Progenitor cell of endocrine pancreas (in vitro differentiated cells): ENCODE measurements around the gene ZNF177. TPM values are rescaled to one million over a fixed set of nuclear protein-coding genes. Genes with fewer than 3 reads are reported as not detected.

ENCODE experiments used
- DNase-seq: peaks from one replicate; pipeline ENCODE4 v3.0.0; 2021; ENCODE audit warnings: low spot score; ENCODE audit not compliant: unreplicated experiment
- H3K27ac Mint-ChIP-seq: 2 replicates; pipeline ENCODE4 v1.8.0; 2021; ENCODE audit warnings: mild to moderate bottlenecking, moderate library complexity, mixed read lengths
- H3K27me3 Mint-ChIP-seq: 2 replicates; pipeline ENCODE4 v1.8.0; 2021; ENCODE audit warnings: mixed read lengths
- H3K36me3 Mint-ChIP-seq: 2 replicates; pipeline ENCODE4 v1.8.0; 2022; ENCODE audit warnings: mixed read lengths; ENCODE audit not compliant: insufficient read depth
- H3K4me1 Mint-ChIP-seq: 2 replicates; pipeline ENCODE4 v1.8.0; 2021; ENCODE audit warnings: low read depth, mixed read lengths
- H3K4me3 Mint-ChIP-seq: 2 replicates; pipeline ENCODE4 v1.8.0; 2021; ENCODE audit warnings: low read depth, mild to moderate bottlenecking, moderate library complexity, mixed read lengths
- H3K9me3 Mint-ChIP-seq: 2 replicates; pipeline ENCODE4 v1.8.0; 2021; ENCODE audit warnings: low read depth, mixed read lengths
- CTCF ChIP-seq: fragments of 200-600 bp; sonication (generic); IDR thresholded peaks from one replicate; pipeline ENCODE4 v1.5.0; 2021; ENCODE audit warnings: antibody characterized with exemption, mild to moderate bottlenecking; ENCODE audit not compliant: unreplicated experiment
- total RNA-seq: library from RNA; stranded (reverse); gene quantifications from 2 replicates; pipeline ENCODE4 v1.2.1, GENCODE V29; 2021

ZNF177 gene
- total RNA-seq, 1 donor from 2014 or later = 12.7 TPM

DNA sequence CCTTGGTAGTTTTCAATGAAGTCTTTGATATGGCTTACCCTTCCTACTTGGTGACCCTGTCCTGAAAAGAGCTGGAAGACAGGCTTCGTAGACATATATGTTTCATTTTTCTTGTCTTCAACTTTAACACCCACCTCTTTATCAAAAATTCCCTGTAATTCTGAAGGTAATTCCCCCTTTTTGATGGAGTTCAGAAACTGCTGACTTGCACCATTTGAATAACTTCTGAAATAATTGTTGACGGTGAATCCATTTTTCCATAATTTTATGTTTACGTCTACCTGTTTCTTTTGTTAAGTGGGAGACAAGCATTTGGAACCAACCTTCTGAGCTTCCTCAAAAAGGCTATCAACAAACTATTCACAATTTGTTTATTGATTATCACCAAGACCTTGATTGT is 14.6 kb upstream of the ZNF177 start:
- no peak for TF ChIP-seq CTCF
- Mint-ChIP-seq H3K36me3 (peaks cover 75% of the 10 kb centered on the region), H3K4me3 (no peak overlapping the region), H3K27ac (no peak overlapping the region), H3K4me1 (no peaks in the 10 kb centered on the region), H3K9me3 (peaks cover 59% of the 10 kb centered on the region), H3K27me3 (no peaks in the 10 kb centered on the region)
- no peak for DNase-seq

DNA sequence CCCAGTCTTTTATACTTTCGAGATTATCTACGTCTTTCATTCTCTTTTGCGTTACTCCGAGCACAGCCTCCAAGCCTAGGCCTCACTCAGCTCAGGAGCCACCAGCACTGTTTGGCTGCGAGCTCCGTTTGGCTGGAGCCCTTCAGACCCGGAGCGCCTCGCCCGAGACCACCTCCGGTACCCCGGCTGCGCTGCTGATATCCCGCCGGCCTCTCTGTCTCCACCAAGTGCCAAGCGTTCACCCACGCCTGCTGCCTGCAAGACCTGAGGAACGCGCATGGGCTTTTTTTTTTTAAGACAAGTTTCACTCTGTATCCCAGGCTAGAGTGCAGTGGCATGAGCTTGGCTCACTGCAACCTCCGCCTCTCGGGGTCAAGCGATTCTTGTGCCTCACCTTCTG is 14.1 kb upstream of the ZNF177 start:
- DNase-seq = no peak
- H3K27ac Mint-ChIP-seq = no peak overlapping the region
- H3K9me3 Mint-ChIP-seq = peaks cover 55% of the 10 kb centered on the region
- TF ChIP-seq CTCF = no peak
- peaks cover 72% of the 10 kb centered on the region for H3K36me3 Mint-ChIP-seq
- H3K27me3 Mint-ChIP-seq = no peaks in the 10 kb centered on the region
- H3K4me1 Mint-ChIP-seq = no peaks in the 10 kb centered on the region
- H3K4me3 Mint-ChIP-seq = no peak overlapping the region

- Mint-ChIP-seq H3K4me3 (no peak overlapping the region), H3K36me3 (peaks cover 72% of the 10 kb centered on the region), H3K27me3 (no peaks in the 10 kb centered on the region), H3K9me3 (peaks cover 46% of the 10 kb centered on the region), H3K4me1 (no peaks in the 10 kb centered on the region), H3K27ac (no peak overlapping the region)
- no peak for DNase-seq
- no peak for TF ChIP-seq CTCF
Observed at GRCh38 chr19:9352505-9352904, 10.3 kb upstream of the ZNF177 start.

GRCh38 chr19:9353011-9353410 is 9.8 kb upstream of the ZNF177 start:
- no peak for DNase-seq
- Mint-ChIP-seq H3K36me3 (peaks cover 73% of the 10 kb centered on the region), H3K4me3 (no peak overlapping the region), H3K27ac (no peak overlapping the region), H3K27me3 (no peaks in the 10 kb centered on the region), H3K9me3 (peaks cover 48% of the 10 kb centered on the region), H3K4me1 (no peaks in the 10 kb centered on the region)
- TF ChIP-seq CTCF = no peak

DNA sequence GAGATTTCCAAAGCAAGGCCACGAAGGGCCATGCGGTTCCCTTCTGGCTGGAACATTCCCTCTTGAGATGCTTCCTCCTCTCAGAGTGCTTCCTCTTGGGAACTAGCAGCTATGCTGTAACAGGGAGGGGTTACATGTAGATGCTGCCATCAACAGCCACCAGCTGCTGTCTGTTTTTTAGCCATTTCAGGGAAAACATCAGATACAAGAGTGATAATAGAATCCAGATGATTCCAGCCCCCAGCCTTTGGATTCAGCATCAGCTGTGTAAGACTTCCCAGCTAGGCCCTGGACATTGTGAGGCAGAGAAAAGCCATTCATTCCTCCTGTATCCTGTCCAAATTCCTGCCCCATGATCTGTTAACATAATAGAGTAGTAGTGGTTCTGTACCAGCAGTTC is 8.2 kb upstream of the ZNF177 start:
- Mint-ChIP-seq H3K27ac (no peak overlapping the region), H3K9me3 (peaks cover 44% of the 10 kb centered on the region), H3K4me3 (no peak overlapping the region), H3K36me3 (peaks cover 69% of the 10 kb centered on the region), H3K4me1 (no peaks in the 10 kb centered on the region), H3K27me3 (no peaks in the 10 kb centered on the region)
- no peak for TF ChIP-seq CTCF
- no peak for DNase-seq
